ENCODE data around the gene CILP. TPM values are rescaled to one million over a fixed set of nuclear protein-coding genes. Genes with fewer than 3 reads are reported as not detected.

The CILP gene
- total RNA-seq, 1 experiment from 2014 or later = 0.04 TPM

GRCh38 chr15:65197337-65197645 lies 14.0 kb downstream of the CILP start:
- H3K27me3 Mint-ChIP-seq (ENCODE audit: low read depth) = peaks cover 4% of the 10 kb centered on the region; the same call in 1 of the 2 replicates
- no peaks in the 10 kb centered on the region for H3K36me3 Mint-ChIP-seq (ENCODE audit: insufficient read depth in 1 of 3, low read depth in 3 of 3)
- WGBS (ENCODE audit: extremely low coverage, insufficient read length, low lambda C conversion rate) = no CpG with 5 or more reads among the region's 8 CpGs

More at GRCh38 chr15:65197337-65197645, 14.0 kb downstream of the CILP start:
- Histone ChIP-seq H3K18ac (ENCODE audit: insufficient read length, low read depth, low read length) (no peak overlapping the region), H4K20me1 (ENCODE audit: control insufficient read depth, insufficient read depth, insufficient read length) (no peaks in the 10 kb centered on the region), H3K4ac (ENCODE audit: low read depth, low read length) (no peak overlapping the region), H3T11ph (ENCODE audit: low read length) (no peak overlapping the region), H2BK15ac (ENCODE audit: low read depth, low read length) (no peak overlapping the region), H2AFZ (ENCODE audit: low read length) (no peak overlapping the region), H2AK5ac (ENCODE audit: insufficient read length, low read length) (no peak overlapping the region), H3K14ac (ENCODE audit: insufficient read depth, low read length) (no peak overlapping the region), H3K27me3 (ENCODE audit: insufficient read depth, low read length) (no peaks in the 10 kb centered on the region), H3K79me2 (ENCODE audit: insufficient read depth, low read length) (no peaks in the 10 kb centered on the region), H3K56ac (ENCODE audit: insufficient read length, low read depth, low read length) (no peak overlapping the region), H2BK5ac (ENCODE audit: insufficient read length, low read length) (no peak overlapping the region), H3K23ac (ENCODE audit: insufficient read length, low read depth, low read length) (no peak overlapping the region), H2BK120ac (ENCODE audit: low read depth, low read length, poor library complexity, severe bottlenecking) (no peak overlapping the region), H4K91ac (ENCODE audit: insufficient read length, low read depth, low read length) (no peak overlapping the region), H3K4me2 (ENCODE audit: insufficient read depth, insufficient read length, low read length) (no peak overlapping the region), H4K5ac (ENCODE audit: insufficient read length, low read depth, low read length) (no peak overlapping the region), H3K9ac (ENCODE audit: extremely low read depth, insufficient read length, low read length) (no peak overlapping the region), H2BK20ac (ENCODE audit: low read depth, low read length, poor library complexity, severe bottlenecking) (no peak overlapping the region), H3K27ac (ENCODE audit: insufficient read length, low read depth, low read length) (no peak overlapping the region), H4K8ac (replicated peaks; ENCODE audit: insufficient read length, low read depth, low read length) (no peak overlapping the region), H3K23me2 (ENCODE audit: insufficient read length, low read depth, low read length, poor library complexity, severe bottlenecking) (no peaks in the 10 kb centered on the region), H3K79me1 (ENCODE audit: insufficient read depth, low read depth, low read length, poor library complexity, severe bottlenecking) (no peaks in the 10 kb centered on the region), H3K9me3 (ENCODE audit: control insufficient read depth, low read depth, low read length) (no peaks in the 10 kb centered on the region), H2BK12ac (ENCODE audit: insufficient read length, low read depth, low read length) (no peak overlapping the region), H3K4me1 (ENCODE audit: insufficient read depth, low read length) (no peaks in the 10 kb centered on the region)
- H3K9me3 Mint-ChIP-seq = peaks cover 0 to under 1% of the 10 kb centered on the region in 2 experiments; a peak in 1 of 5 replicates
- DNase-seq = no peak
- peaks cover 7 to 8% of the 10 kb centered on the region in 2 experiments for H3K4me1 Mint-ChIP-seq
- no peak overlapping the region for H3K4me3 Mint-ChIP-seq
- TF ChIP-seq CTCF (conservative IDR thresholded peaks at IDR 0.05) = no peak
- no peak overlapping the region; a peak in 1 of 7 replicates for H3K27ac Mint-ChIP-seq

Measured in H9 (cell line).